GM20431 (cell line): ENCODE results near the gene HOXD13.

Experiments used
- in situ Hi-C: fragments of 300-500 bp; cut with MseI, MboI; formaldehyde crosslinking; loops from one replicate; pipeline ENCODE4 v1.15.0; 2020; ENCODE audit warnings: low sequenced_read_pairs; ENCODE audit not compliant: unreplicated experiment

Gene HOXD13

DNA sequence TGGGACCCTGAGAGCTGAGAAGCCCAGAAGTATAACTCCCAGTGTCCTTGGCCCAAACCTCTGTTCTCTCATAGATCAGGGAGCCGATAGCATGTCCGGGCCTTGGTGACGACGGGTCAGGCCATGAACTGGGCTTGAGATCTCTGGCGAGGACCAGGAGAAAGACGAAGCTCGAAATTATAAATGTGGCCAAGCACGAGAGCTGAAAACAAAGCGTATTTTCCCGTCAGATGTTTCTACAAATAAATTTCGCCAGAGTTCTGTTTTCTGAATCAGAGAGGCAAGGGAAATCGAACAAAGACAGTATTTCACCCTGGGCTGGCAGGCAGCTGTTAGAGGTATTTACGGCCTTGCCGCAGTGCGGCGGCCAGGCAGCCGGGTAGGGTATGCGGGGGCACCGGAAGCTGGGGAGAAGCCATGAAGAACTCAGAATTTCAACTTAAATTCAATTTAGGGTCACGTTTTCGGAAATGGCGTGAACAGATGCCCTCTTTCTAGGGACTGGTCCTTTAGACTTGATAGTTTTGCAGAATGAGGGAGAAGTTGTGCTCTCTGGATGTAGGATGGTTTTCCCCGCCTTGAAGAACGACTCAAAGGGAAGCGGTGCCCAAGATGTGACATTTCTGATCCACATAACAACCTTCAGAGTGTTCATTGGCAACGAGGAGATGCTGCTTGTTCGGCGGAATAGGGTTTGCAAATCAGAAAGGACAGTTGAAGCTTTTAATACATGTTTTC lies 46.6 kb downstream of the HOXD13 start:
- in situ Hi-C loops: loop anchor here (25.0 kb wide), 2 partner anchors 423 to 998 kb away; no protein-coding TSS in a partner anchor

DNA sequence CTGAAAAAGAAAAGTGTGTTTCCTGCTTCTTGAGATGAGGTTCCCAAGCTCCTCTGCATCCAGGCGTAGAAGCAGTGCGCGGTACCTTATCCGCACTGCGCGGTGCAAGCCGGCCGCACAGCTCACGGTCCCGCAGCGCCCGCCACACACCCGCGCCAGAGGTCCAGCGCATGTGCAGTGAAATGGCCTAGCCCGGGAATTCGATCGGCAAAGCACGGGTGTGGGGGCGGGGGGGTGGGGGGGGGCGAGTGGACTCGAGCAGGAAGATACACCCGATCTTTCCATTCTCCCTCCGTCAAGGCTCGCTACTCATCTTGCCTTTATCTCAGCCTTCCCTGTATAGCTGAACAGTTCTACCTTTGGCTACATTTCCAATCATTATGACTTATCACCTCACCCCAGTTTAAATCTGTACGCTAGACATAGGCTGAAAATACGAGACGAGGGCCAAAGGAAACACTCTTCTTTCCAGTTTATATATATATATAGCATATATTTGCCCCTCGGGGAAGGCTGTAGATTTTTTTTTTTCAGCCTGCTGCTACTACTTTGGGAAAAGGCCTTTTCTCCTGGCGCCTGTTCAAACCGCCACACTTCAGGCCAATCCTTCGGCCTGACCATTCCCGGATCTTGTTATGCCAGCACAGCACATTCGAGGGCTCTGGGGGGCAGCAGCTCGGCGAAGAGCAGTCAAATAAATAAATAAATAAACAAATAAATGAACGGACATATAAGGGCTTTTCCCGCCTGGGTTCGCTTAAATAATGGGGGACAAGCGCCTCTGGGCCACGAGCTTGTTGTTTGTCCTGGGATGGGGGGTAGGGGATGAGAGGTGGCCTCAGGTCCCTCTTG lies 47.4 kb downstream of the HOXD13 start:
- in situ Hi-C loops: loop anchor here (10.0 to 25.0 kb wide), 3 partner anchors 315 to 997 kb away; no protein-coding TSS in a partner anchor

DNA sequence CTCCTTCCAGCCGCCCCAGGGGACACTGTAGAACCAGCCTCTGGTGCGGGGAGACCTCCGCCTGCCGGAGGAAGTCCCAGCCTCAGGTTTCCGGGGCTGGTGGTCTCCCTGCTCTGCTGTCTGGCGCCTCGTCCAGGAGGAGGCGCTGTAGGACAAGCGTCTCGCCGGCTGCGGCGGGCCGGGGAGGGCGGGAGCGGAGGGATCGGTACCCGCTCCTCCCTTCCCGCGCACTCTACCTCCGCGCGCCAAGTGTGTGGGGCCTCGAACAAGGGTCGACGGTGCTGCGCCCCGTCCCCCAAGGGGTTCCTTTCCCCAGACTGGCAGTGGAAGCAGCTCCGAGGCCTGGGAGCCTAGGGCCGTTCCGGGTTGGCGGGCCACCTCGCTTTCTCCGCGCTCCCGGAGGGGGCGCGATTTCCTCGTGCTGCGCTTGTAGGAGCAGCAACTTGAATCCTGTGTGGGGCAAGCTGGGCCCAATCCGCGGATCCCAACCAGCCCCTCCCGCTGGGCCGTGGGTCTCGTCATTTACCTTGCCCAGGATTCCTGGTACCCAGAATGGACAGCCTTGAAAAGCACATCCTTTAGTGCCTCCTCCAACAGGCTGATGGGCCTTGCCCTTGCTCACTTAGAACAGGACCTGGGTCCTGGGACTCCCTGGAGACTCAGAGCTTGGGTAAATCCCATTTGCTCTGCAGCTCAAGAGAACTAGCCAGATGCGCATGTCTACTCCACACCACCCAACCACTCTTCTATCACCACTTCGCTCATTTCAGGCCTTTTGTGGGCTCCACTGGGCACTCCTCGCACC lies 48.2 kb downstream of the HOXD13 start:
- in situ Hi-C loops: loop anchor here (10.0 to 25.0 kb wide), 3 partner anchors 314 to 997 kb away; no protein-coding TSS in a partner anchor

DNA sequence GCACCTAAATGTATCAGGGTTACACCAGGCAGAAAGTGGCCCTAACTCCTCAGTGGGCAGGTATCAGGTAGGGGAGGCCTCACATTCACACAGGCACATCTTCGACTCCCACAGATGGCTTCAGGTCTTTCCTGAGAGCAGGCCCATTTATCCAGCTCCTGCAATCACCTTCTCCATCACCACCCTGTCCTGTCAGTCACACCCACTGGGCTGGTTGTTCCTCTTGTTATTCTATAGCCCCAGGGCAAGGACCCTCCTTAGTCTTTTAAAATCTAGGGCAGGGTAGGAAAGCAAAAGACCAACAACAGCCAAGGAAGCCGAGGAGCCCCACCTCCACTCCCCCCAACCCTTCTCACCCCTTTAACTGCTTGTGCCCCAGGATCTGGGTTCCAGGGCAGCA lies 49.8 kb downstream of the HOXD13 start:
- in situ Hi-C loops: loop anchor here (10.0 to 25.0 kb wide), 3 partner anchors 313 to 995 kb away; no protein-coding TSS in a partner anchor
